GM18858 (cell line): ENCODE results near the gene APC2.
"Not testable (repeated sequence)": the region's sequence is repeated elsewhere in the genome, so short reads cannot be mapped to it uniquely, and the experiment has no call there.

Experiments used
- ATAC-seq: cut with Tn5 transposase; IDR thresholded peaks from one replicate; pipeline ENCODE4 v1.9.1; 2021; ENCODE audit not compliant: unreplicated experiment

The APC2 gene

DNA sequence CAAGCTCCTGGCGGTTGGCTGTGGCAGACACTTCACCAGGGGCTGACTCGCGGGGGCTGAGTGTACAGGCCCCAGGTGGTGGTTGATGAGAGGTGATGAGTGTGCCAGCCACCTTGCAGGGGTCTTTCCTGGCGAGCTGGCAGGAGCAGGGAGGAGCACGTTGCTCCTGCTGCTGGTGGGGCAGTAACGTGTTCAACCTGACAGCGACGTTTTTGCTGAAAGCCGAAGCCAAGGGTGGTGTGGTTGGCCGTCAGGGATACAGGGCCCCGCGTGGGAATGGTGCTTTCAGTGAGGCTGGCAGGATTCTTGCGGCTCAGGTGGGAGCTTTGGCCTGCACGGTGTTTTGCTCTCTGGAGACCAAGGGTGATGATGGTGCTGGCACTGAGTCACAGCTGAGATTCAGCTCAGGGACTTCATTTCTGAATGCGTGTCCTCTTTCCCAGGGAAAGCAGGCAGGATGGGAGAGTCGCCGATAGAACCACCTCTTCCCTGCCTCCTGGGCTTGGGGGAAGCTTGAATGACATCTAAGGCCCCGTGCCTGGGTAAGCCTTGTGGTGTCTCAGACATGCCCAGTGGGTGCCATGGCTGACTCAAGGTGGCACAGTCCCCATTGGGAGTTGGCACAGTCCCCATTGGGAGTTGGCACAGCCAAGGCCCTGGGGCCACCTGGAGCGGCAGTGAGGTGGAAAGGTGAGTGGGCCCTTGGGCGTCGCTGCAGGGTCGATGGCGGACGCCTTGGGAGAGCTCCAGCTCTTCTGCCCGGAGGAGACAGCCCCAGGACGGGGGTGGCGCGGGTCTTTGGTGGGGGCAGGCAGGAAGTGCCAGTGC is 33.7 kb upstream of the APC2 start:
- ATAC-seq: no peak

DNA sequence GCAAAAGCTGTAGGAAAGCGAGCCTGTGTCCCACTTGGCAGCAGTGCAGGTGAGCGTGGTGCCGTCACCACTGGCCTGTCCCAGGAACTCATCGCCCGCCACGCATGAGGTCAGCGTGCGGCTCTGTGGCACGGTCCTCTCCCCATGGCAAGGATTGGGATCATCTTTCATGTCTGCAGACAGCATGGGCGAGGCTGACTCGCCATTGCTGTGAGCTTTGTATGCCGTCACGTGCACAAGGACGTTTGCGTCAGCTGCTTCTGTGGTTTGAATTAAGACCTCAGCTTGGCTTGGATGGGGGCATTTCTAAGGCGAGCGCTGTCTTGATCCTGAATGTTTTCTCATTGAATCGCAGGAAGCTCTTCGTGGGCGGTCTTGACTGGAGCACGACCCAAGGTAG is 32.8 kb upstream of the APC2 start:
- no peak for ATAC-seq

DNA sequence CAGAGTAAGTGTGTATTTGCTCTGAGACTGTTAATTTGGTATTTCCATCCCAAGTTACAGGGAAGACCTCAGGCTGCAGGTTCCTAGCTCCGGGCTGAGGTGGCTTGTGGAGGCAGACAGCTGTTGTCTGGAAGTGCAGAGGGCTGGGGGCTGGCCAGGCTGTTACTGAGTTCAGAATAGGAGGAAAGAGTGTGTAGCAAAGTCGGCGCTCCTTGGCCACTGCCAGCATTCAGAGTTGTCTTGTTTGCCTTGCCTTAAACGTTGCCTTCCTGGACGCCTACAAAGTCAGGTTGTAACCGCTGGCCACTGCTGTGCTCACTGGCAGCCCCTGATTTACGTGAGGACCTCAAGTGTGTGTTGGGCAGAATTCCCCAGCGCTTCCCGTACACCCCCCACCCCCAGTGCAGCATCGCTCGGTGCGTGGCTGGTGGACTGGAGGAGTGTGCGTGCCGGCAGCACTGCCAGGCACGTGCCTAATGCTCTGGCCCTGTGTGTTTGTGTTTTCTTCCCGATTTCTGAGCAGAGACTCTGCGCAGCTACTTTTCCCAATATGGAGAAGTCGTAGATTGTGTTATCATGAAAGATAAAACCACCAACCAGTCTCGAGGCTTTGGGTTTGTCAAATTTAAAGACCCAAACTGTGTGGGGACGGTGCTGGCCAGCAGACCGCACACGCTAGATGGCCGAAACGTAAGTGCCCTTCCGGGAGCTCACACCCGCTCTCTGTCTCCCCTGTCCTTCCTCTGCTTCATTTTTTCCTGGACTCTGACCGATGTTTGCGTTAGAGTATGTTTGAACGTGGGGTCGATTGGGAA is 32.0 kb upstream of the APC2 start:
- ATAC-seq: no peak

DNA sequence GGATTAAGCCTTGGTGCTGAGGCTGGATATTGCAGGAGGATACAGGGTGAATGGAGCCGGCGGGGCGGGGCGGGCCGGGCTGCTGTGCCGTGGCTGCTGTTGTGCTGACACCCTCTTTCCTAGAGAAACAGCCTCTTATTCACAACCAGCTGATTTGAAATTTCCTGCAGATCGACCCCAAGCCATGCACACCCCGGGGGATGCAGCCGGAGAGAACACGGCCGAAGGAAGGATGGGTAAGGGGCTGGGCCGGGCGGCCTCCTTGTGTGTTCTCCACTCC is 31.5 kb upstream of the APC2 start:
- ATAC-seq: no peak

DNA sequence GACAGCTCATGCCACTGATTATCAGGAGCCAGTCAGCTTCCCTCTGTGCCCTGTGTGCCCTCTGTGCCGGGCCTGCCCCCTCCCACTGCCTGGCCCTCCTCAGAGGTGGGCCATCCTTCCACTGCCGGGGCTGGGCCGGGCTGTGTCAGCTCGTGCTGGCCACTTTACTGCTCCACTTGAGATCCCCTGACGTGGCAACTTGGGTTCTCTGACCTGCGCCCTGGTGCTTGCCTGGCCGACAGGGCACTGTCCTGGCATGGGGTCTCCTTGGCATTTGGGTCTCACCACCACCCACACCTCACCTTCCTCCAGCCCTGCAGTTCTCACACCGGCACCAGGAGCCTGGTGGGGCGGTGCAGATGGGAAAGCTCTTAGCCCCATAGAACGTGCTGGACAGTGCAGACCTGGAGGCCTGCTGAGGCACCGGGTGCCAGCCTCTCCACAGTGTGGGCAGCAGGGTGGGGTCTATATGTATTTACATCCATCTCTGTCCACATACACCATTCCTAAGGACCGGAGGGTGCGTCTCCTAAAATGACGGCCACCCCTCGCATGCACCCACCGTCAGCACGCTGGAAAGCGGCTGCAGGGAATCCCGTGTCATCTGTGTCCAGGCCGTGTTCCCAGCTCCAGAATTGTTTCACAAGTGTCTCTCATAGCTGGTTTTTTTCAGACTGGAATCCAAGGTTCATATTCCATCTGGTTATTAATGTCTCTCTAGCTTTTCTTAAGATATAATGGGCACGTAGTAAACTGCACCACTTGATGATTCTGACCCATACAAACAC is 30.8 kb upstream of the APC2 start:
- no peak for ATAC-seq

DNA sequence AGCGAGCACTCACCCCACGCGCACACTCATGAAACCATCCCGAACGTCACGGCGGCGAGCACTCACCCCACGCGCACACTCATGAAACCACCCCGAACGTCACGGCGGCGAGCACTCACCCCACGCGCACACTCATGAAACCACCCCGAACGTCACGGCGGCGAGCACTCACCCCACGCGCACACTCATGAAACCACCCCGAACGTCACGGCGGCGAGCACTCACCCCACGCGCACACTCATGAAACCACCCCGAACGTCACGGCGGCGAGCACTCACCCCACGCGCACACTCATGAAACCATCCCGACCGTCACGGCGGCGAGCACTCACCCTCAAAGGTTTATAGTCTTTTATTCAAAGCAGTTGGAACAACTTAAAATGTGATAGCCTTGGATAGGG is 29.8 kb upstream of the APC2 start:
- ATAC-seq: not testable (repeated sequence)

DNA sequence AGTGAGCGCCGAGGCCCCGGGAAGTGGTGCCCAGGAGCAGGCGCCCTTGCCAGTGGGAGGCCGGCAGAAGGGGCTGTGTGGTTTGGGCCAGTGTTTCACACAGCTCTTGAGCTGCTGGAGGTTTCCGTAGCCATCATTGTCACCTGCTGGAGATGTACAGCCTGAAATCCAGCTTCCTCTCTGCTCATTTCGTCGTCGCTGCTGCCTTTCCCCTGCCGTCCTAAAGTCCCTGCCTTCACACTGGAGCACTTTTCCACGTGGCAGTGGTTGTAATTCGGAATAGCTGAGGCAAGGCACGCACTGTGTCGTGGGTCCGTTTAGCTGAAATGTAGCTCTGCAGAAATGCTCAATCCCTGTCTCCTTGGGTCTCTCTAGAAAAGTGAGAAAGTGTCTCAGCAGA is 29.3 kb upstream of the APC2 start:
- no peak for ATAC-seq

DNA sequence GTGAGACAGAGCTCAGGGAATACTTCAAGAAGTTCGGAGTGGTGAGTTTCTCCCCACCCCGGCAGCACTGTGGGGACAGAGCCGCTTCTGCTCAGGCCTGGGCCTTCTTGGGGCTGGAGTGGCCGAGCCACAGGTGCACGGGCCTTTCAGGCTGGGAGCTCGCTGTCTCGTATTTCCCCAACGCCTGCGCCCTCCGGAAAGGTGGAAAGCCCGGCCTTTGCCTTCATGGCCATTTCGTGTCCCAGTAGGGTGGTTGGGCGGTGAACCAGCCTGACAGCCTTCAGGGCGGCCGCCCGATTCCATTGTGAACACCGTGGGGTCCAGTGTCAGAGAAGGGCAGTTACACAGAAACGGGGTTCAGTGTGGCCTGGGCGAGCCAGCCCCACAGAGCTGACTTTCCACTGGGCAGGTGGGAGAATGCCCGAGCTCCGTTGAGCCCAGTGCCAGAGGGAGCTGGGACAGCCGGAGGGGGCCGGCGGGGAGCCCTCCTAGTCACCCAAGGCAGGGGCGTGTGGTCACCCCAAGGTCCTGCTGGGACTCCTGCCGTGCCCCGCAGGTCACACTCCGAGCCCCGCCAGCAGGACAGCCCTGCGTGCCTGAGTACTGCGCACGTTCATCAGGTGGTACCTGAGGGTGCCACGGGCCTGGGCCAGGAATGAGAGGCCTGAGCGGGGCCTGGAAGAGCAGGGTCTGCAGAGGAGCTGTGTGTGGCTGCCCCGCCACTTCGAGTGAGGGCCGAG is 28.5 kb upstream of the APC2 start:
- ATAC-seq: no peak

DNA sequence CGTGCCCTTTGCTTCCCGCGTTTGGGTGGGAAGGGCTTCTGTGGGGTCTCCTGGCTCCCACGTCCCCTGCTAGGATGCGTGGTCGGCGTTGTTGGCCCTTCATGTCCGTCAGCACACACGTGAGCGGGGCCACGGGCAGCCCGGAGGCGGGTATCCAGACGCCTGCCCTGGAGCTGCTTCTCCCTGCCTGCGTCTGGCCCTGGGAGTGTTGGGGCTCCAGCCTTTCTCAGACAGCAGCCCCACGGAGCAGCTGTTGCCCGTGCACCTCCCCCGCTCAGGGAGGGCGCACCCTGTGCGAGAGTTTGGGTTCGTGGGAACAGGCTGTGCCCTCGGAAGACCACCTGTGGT is 28.0 kb upstream of the APC2 start:
- ATAC-seq: no peak

DNA sequence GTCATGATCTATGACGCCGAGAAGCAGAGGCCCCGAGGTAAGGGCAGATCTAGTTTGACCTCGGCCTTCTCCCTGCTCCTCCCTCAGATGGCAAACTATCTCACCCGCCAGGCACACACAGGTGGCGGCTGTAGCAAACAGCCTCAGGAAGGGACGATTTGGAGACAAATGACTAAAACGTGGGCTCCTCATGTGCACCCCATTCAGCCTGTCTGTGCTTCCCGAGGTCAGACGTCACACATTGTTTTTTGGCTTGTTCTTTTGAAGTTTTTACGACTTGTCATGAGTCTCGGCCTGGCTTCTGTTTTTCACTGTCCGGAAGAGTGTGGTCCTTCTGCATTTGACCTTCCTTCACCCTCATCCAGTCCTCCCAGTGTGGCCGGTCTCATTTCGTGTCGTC is 27.6 kb upstream of the APC2 start:
- no peak for ATAC-seq

DNA sequence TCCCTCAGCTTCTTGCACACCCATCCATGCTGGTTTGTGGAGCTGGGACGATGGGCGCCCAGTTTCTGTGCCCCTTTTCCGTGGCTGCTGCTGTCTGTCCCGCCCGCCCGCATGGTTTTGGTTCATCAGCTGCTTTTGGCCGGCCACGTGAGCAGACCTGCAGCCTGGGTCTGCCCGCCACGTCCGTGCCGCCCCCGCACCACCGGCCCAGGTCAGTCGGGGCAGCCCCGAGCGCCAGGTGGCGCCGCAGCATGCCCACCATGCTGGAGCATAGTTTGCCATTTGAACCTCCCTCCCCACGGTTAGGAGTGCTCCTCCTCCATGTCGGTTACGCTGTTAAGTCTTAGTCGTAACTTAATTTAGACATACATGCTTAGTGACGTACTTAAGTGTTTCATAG is 27.0 kb upstream of the APC2 start:
- no peak for ATAC-seq

DNA sequence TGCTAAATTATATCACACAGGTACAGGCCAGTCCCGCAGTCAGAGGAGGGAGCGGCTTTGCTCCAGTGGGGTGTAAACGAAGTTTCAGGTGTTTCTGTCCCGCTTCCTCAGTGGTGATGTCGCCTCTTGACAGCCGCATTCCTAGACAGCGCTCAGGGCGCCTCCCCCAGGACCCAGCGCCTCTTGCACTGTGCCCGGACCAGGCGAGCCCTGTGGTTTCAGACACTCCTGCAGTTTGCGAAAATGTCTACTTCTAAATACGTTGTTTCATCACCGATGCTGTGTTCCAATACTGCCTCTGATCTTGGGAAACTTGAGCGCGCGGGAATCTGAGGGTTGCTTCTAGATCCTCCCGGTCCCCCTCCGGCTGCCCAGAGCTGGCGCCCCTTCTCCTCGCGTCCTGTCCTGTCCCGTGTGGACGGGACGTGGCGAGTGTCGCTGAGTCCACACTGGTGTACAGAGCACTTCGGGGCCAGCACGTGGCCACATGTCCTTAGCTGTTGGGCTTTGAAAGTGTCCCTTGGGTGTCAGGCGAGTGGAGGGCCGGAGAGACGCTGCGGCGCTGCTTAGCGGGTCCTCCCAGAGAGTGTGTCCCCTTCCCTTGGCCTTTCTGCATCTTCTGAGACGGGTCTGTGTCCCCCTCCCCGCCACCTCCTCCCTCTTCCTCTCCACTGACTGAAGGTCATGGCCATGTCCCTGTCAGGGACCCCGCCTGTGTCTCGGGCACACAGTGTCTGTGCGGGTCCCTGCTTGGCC is 26.3 kb upstream of the APC2 start:
- no peak for ATAC-seq

DNA sequence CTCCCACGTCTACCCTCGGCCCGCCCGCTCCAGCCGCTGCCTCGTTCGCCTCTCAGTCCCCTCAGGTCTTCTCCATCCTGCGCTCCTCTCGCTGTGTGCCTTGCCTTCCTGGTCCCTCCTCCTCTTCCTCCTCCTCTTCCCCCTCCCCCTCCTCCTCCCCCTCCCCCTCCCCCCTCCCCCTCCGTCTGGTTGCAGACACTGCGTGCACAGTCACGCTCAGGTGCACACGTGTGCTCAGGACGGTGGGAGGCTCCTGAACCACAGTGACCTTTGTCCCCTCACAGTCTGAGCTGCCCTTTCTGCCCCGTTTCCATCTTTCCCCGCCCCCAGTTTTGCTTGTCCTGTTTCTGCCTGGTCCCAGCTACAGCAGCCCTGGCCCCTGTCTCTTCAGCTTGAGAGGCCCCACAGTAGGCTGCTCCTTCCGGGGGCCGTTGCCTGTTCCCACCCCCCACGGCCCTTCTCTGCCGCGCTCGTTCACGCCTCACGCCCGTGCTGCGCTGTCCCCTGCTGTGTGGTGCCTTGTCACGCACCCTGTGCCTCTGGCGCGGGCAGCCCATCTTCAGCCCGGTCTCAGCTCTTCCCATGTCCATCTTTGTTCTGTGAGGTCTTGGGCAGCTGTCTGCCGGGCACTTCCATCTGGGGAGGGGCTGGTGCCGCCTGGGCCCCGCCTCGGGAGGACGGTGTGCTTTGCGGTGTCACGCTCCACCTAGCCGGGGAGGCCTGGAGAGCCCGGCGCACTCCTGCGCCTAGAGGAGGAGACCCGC is 25.5 kb upstream of the APC2 start:
- no peak for ATAC-seq

DNA sequence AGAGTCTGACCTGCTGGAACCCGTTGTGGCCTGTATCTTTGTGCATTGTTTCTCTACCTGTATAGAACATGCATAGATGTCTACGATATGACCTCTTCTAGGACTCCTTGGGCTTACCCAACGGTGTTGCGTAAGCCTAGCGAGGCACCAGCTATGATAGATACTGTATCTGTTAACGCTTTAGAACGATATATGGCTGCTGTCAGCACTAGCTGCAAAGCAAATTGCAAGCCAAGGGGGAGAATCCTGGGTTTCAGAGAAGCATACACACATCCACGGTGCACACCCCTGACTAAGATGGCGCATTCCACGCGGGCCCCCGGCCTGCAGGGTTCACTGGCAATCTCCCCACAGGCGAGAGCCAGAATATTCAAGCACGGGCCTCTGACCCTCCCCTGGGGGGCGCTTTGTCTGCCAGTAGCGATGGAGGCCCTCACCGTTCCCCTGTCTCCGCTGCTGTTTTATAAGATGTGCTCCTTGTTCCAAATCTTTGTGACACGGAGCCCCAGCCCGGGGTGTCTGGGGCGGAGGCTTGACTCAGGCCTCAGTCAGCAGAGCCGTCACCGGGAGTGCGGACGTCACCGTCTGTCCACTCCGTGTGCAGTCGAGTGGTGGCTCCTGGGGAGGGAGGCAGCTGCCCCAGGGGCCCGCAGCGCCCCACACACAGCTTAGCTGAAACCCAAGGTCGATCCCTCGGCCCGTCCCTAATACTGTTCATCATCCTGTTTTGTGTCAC is 24.7 kb upstream of the APC2 start:
- no peak for ATAC-seq

DNA sequence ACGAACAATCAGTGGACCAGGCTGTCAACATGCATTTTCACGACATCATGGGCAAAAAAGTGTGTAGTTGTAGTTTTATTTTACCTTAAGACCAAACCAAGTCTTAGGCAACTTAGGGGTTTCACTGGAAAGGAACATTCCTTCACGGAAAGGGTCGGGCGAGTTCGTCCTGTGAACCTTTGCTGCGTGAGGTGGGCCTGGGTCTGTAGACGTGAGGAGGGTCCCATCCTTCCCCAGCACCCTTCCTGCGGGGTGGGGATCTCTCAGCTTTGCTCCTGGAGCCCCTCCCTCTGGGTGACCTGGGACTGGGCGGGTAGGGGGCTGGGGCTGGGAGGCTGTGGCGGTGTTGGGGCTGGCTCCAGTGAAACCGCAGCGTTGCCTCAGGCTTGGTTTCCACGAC is 24.0 kb upstream of the APC2 start:
- ATAC-seq: no peak

DNA sequence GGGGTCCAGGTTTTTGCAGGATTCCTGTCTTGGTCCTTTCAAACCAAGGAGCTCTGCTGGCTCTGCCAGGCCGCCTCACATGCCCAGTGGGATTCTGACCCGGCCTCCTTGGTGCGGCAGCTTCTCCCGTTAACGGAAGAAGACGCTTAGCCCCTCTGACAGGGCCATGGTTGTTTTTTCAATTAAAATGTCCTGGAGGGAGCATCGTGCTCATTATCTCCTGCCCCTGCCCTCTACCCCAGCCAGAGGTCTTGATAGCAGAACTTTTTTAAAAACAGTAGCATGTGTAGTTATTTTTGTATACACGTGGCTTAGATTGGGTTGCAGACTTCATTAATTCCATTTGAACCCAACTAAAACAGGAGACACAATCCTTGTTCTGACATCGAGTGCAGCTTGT is 23.2 kb upstream of the APC2 start:
- ATAC-seq: no peak

DNA sequence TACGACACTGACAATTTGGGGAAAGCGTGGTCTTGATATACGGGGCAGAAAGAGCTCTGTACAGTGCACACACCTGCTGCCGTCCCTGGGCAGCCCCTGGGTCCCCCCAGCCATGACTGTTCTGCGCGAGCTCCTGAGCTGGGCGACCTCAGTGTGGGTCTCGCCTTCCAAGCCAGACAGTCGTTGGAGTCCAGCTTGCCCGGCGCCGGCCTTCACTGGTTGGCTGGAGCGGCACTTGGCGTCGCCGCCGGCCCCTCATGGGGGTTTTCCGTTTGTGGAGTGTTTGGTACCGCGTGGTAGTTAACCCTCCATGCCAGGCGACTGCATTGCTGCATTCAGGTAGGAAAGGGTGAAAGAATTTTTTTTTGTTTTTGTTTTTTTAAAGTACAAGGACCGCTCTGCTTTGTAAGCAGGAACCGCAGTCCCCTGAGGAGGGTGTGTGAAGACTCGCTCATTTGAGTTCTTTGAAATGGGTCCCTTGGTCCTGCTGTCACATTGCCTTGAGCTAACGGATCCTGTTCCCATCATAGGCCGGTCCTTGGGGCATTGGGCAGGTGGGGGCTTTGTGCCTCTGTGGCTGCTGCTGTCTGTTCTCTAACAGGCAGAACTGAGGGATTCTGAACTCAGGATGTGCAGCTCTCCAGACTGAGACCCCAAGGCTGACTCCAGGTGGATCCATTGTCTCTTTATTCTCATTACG is 22.6 kb upstream of the APC2 start:
- no peak for ATAC-seq

DNA sequence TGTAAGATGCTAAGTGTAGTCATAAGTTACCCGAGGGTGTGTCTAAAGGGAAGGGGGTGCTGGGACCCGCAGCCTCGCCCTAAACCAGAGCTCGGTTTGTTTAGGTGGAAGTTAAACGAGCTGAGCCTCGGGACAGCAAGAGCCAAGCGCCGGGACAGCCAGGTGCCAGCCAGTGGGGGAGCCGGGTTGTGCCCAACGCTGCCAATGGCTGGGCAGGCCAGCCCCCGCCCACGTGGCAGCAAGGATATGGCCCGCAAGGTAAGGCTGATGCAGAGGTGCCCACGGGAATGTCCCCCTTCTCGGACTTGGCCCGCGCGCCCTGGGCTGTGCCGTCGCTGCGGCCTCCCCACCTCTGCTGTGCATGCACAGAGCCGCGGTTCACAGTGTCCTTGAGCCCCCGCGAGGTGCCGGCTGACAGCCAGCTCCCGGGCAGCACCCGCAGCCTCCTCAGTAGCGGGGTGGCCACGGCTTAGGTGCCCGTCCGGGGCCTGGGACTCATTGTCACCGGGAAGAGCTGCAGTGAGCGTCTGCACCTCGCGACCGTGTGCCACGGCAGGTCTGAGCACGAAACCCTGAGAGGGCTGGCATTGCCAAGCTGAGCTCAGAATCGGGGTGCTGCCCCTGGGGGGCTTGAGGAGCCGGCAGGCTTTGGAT is 21.1 kb upstream of the APC2 start:
- no peak for ATAC-seq
